Stimulated activated CD8-positive, alpha-beta memory T cell treated with anti-CD3 and anti-CD28 coated beads, Interleukin-2, amount 100 ng/mL, for 48 hours (primary cell): ENCODE data around the gene TTC8.
"Not testable (repeated sequence)": the region's sequence is repeated elsewhere in the genome, so short reads cannot be mapped to it uniquely, and the experiment has no call there.

Experiments used
- DNase-seq, 2 donors: peaks; one replicate each; pipeline ENCODE4 v3.0.0-alpha.2; 2020; ENCODE audit warnings: low read depth in 2 of 2

TTC8 gene

DNA sequence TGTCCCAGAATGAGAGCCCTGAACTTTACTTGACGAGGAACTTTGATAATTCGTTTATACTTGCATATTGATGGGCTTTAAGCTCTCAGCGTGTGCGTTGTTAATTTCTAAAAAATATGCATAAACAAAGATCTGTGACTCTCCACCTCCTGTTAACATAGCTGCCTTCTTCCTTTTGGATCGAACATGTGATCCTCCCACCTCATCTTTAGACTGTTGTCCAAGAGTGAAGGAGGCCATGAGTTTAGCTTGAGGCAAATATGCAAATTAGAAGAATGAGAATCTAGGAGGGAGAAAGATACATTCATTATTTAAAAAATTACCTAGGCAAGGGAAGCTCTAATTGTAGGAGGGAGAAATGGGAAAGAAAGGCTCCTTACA is 617 bp downstream of the TTC8 start:
- no peak for DNase-seq

DNA sequence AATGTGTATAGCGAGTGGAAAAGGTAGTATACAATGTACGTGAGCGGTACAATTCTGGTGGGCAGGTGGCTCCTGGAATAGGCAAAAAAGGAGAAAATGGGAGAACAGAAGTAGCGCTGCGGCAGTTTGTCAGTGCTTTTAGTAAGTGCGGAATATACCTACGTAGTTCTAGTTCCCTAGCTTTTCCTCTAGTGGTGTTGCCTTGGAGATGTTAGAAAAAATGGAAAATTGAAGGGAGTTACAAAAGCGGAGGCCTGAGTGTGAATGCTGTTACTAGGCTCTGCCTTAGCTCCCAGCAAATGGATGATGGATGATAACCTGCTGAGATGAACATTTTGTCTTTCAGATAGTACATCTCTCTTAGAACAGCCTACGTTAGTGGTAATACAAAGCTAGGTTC is 1.1 kb downstream of the TTC8 start:
- no peak for DNase-seq

DNA sequence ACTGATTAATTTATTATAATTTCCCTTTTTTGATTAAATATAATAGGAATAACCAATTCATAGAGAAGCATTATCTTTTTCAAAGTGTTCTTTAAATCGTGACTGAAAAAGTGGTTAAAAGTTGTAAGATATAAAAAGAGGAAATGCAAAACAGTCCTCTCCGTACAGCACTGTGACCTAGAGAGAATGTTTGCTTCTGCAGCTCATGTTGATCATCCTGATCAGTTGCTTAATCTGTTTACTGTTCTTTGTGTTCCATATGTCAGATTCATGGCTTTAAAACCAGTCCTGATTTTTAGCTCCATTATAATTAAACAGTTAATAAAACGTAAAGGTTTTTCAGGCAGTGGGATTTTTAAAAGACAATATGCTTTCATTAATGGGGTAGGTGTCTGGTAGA is 4.7 kb downstream of the TTC8 start:
- DNase-seq, result no peak

DNA sequence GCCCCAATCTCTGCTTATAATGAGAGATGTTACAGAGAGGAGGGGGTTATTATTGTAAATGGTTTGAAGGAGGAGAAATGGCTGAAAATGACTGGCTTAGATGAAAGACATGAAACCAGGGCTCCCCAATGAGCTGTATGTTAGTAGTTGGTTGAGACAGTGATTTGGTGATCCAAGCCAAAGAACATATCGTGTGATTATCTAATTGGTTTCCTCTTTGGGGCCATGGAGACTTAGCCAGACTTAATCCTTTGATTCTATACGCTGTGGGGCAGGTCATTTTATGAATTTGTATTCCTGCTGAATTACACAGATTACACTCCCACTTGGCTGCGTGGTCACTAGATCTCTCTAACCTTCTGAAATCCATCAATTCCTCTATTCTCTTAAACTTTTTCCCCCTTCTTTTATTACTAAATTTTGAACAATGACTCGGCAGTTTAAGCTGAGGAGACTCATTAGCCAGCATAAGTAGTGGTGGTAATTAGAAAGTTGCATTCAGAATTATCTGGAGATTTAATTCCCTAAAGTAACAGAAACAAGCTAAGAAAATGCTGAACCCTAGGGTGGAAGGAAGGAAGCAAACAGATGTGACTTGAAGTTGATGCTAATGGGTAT is 5.3 kb downstream of the TTC8 start:
- no peak for DNase-seq

DNA sequence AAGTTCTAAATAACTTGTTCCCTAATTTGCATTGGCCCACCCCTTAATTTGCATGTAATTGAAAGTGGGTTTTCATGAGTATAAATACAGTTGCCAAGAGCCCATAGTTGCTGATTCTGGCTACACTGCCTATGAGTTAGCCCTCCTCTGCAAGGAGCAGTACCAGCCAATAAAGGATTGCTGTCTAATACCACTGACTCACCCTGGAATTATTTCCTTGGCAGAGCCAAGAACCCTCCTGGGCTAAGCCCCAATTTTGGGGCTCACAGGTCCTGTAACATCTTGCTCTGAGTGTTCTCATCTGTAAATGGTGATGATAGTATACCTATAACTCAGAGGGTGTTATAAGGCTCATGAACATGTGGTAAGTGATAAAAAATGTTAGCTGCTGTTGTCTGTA is 6.8 kb downstream of the TTC8 start:
- no peak for DNase-seq

DNA sequence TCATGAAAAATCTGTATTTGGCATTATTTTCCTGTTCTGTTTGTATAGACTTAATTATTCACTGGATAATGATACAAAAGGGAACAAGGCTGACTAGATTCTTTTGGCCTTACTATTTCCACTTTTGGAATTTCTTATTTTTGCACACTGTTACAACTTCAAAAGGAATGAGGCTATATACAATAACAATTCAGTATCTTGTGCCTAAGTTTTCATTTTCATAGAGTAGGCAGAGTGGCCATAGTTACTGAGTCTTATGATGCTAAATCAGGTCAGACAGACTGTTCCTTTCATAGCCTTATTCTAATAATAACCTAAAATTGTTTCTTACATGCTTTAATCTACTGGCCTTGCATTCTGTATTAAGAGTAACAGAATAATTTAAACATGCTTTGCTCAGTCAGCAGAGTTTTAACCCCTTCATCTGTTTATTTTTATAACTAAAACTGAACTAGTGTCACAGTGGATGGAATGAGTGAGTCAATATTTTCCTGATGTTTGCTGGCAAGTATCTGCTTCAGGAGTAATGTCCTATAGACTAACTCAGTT is 10.5 kb downstream of the TTC8 start:
- DNase-seq, result no peak

DNA sequence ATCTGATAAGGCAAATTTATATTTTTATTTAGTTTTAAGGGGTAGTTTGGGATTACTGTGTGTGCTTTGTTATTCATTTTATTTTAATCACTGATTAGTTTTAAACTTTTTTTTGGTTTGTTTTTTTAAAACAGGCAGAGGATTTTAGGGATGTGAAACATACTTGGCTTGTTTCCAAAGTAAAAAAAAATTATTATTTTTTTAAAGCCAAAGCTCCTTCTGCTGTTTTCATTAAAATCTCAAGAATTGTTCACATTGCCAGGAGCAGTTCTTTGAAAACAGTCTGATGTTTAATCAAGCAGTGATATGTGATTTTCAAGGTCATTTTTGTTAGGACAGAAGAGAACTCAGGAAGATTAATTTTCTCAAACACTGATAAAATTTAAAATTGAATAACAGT is 11.2 kb downstream of the TTC8 start:
- DNase-seq, result no peak

DNA sequence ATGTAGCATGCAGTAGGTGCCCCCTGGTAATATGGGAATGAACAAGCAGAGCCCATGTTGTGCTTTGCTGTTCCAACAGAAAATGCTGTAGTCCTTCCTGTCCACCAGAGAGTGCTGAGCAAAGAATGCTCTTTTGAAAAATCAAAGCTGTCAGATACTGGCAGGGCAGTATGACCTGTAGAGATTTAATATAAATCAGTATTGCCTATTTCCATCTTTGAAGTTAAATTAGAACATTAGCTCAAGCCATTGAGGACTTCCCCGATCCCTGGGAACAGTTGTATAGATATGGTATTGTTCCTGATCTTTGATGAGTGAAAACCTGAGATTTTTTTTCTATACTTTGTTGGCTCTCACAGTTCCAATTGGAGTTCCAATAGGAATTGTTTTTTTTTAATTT is 13.0 kb downstream of the TTC8 start:
- DNase-seq, result no peak

DNA sequence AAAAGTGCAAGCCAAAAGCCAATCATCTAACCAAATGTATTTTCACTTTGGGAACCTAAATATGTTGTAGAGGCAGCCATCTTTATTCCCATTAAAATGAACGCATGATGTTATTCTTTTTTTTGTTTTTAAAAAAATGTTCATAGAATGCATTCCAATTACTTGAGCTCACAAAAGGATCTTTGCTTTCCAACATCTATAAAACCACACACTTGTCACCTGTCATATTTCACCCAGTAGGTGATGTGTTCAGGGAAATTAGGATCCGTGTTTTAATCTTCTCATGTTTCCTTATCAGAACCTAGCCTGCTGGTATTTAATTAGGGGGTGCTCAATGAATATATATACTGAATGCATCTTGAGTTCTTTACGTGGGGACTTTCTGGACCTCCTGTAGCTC is 13.6 kb downstream of the TTC8 start:
- DNase-seq, result no peak

DNA sequence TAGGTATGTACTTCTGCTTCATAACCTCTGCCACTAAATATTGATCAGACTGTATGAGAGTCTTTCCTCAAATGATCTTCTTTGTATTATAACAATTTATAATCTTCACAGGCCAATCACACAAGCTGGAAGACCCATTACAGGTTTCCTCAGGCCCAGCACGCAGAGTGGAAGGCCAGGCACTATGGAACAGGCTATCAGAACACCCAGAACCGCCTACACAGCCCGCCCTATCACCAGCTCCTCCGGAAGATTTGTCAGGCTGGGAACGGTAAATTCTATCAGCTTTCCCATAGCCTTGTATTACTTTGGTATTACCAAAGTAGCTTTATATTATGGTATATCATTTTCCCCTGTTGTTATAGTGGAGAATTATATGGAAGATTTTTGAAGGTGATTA is 16.5 kb downstream of the TTC8 start:
- no peak for DNase-seq

DNA sequence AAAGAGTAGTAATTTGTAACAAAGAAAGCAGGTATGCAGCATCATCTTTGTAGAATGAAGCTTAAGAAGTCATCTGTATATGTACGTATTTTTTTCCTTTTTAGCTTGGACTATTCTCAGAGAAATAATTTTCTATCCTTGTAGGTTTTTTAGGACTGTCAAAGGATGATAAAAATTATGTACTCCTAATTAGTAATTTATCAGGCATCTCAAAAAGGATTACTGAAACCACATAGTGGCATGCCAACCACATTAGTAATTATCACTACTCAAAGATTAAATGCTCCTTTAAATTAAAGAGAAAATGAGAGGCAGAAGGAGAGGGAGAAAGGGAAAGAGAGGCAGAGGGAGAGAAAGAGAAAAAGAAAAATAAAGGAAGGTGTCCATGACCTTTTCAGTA is 17.3 kb downstream of the TTC8 start:
- DNase-seq, result no peak

DNA sequence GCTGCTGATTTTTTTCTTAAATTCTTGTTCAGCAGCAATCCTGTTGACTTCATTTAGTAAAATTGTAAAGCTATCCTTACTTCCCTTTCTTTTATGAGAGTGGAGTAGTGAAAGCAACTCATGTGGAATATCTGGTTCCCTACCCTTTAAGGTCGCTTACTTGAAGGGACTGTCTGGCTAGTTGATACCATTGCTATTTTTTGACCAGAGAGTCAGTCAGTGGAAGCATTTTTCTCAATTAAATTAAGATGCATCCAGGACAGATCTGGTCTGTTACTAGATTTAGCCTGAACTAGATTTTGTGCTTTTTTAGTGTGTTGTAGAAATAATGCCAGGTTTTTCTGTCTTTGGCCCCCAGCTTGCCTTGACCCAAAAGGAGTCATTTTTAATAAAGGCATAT is 18.0 kb downstream of the TTC8 start:
- DNase-seq, result no peak

DNA sequence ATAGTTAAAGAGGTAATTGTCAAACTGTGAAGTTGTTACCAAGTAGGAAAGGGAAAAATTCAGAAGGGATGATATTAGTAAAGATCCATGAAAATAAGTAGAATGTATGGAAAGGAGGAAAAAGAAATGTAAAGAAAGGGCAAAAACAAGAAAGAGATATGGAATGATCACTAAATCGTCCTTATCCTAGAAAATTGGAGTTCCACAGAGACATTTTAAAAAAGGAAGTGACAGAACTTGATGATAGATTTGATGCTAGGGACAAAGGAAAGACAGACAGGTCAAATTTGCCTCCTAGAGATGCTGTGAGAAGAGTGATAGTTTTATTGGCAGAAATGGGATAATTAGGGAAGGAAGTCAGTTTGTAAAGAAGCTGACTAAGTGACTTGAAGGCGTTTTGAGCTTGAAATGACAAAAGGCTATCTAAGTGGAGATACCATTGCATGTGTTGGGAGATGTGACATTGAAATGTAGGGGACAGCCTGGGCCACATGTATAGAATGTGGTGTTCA is 20.6 kb downstream of the TTC8 start:
- no peak for DNase-seq

DNA sequence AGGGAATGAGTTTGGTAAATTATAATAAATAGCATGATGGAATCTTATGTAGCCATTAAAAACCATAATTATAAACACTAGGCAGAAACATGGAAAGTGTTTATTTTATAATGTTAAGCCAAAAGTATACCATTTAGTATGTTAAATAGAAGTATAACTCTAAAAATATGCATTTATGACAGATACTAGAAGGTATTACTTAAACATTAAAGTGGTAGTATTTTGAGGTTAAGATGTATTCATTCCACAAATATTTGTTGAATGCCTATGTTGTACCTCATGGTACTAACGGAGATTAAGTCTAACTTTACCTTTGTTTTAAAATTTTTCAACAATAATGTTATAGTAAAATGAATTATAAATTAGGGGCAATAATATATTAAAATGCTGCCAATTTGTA is 24.1 kb downstream of the TTC8 start:
- no peak for DNase-seq

DNA sequence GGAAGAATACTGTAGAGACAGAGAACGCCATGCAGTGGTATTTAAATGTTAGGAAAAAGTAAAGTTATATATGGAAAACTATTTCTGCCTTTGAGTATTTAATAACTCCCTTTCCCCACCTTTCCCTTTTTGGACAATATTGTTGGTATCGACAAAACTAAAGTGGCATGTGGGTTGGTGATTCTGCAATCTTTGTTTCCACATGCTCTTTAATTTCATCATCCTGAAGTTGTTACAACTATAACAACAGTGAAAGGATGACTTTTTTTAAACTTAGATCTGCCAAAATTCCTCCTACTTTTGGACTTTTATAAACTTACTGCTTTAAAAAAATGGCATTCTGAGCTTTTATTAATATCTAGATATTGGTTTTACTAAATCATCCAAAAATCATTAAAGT is 25.3 kb downstream of the TTC8 start:
- DNase-seq, result no peak

DNA sequence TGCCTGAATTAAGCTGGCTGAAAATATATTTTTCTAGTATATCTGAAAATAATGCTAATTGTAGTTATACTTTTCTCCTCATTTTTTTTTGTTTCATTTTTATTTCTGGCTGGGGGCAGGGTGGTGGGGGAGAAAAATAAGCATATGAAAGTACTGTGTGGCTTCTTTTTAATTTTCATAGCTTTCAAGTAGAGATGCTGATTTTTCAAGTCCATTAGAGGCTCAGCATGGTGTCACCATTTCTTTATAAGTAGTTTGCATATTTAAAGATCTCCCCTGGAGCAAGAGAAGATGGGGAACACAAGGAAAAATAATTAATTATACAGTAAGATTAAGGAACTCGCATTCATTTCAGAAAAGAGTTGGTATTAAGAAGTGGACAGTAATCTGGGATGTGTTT is 27.1 kb downstream of the TTC8 start:
- no peak for DNase-seq

DNA sequence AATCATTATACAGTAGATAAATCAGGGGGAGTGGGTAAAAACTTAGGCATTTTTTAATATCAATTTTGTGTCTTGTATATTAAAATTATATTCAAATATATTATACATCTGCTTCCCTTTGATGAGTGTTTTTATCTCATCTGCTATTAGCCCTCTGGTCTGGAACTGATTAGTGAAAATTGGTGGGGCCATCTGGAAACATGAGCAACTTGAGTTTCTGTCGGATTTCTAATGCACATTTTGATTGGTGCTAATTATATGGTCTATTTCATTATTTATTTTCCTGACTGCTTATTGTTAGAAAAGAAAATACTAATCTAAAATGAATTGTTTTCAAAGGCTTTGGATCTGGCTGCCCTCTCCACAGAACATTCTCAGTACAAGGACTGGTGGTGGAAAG is 28.2 kb downstream of the TTC8 start:
- no peak for DNase-seq

DNA sequence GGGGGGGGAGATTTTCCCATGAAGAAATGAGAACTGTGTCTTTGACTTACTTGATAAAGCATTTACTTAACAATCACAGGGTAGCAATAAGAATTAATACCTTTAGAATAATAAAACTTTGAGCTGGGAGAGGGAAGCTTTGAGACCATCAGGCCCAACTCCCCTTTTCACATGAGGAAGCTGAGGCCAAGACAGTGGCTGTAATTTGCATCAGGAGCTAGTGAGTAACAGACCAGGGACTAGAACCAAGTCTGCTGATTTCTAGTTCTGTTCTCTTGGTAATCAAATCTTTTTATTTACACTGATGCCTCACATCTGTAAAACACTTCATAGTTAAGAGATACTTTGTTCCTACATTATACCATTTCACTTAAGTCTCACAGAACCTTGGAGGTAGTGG is 28.7 kb downstream of the TTC8 start:
- DNase-seq, result no peak

DNA sequence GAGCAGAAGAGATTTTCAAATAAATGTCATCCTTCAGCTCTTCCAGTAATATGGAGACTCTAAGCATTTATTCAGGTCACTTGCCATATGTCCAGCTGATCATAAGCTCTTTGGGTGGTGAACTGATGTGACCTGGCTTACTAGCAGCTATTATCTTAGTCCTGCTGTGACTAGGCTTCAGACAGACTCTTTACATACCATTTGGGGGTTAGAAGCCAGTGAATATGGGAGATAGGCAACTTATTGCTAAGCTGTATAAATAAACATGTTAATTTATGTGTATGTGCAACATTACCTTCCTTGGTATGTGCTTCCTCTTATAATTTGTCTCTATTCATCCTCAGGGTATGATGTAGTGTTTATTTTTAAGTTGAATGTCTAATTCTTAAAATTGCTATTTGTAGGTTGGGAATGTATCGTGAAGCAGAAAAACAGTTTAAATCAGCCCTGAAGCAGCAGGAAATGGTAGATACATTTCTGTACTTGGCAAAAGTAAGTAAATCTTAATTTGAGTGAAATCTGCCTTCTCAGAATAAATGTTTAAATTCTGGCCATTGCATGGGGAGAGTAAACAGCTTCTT is 32.4 kb downstream of the TTC8 start:
- DNase-seq, result no peak

DNA sequence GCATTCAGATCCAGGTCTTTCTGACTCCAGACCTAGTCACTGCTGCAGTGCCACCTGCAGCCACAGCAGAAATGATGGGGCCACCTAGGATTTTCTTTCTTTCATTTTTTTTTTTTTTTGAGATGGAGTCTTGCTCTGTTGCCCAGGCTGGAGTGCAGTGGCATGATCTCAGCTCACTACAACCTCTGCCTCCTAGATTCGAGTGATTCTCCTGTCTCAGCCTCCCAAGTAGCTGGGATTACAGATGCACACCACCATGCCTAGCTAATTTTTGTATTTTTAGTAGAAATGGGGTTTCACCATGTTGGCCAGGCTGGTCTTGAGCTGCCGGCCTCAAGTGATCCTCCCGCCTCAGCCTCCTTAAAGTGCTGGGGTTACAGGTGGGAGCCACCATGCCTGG is 33.4 kb downstream of the TTC8 start:
- not testable (repeated sequence) for DNase-seq

DNA sequence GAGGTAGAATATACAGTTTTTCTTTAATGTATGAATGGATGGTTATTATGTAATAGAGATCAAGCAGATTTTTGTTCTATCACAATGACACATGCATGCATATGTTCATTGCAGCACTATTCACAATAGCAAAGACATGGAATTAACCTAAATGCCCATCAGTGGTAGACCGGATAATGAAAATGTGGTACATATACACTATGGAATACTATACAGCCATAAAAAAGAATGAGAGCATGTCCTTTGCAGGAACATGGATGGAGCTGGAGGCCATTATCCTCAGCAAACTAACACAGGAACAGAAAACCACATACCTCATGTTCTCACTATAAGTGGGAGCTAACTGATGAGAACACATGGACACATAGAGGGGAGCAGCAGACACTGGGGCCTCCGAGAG is 34.7 kb downstream of the TTC8 start:
- DNase-seq, result not testable (repeated sequence)

DNA sequence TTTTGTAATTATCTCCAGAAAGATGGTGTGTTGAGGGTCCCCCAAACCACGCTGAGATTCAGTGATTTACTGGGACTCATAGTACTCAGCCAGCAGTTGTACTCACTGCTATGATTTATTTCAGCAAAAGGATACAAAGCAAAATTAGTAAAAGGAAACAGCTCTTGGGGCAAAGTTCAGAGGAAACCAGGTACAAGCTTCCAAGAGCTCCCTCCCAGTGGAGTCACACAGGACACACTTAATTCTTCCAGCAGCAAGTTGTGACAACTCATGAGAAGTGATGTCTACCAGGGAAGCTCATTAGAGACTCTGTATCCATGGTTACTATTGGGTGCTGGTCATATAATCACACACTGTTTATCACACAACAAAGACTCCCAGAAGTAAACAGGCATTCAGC is 38.7 kb downstream of the TTC8 start:
- DNase-seq, result no peak

DNA sequence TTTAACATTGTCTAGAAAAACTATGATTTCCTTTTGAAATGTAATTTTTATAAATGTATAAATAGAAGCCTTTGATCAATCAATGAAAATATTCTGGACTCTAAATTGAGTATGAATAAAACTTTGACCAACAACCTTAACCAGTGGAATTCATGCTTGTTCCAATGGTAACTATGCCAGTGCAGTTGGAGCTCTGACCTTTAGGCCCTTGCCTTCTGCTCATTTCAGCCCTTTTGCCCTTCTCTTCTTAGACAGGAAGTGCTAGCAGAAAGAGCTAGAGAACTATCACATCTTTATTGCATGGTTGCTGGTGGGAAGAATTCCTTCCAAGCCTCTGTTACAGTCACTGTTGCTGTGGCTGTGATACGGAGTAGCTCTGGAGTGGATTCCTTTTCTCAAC is 39.7 kb downstream of the TTC8 start:
- DNase-seq, result no peak

DNA sequence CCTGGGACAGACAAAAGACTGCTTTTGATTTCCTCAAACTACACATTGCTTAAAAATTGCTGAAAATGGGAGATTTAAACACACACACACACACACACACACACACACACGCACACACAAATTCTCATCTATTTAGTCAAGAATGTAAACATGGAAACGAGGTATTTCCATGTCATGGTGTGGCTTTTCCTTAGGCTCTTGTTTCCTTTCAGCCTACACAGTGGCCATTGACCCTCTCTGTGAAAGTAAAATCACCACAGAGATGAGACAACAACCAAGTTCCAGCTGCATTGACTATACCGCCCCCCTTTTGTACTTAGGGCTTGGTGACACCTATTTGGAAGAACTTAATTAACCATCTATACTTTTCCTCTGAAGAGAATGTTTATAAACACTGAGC is 41.9 kb downstream of the TTC8 start:
- no peak for DNase-seq
